Endothelial cell of umbilical vein (primary cell): ENCODE results near the gene FCER2. TPM values are rescaled to one million over a fixed set of nuclear protein-coding genes. Genes with fewer than 3 reads are reported as not detected.

ENCODE experiments used
- BruUV-seq: library from RNA; stranded (reverse); fragments of 400-500 nt; replicated peaks from 2 replicates; lab custom pipeline; 2021; lab: Mats Ljungman, UMichigan
- CTCF ChIA-PET: fragments of 300-600, 350-600 bp; sonication (Branson Sonifier 250); formaldehyde crosslinking; loops from one replicate; lab custom pipeline; 2021; ENCODE audit warnings: antibody characterized with exemption, inconsistent platforms; lab: Charles Lee
- POLR2A ChIA-PET: fragments of 300-600, 350-600 bp; sonication (Branson Sonifier 250); formaldehyde crosslinking; loops from one replicate; lab custom pipeline; 2021; ENCODE audit warnings: antibody characterized with exemption, inconsistent platforms; lab: Charles Lee
- DNase-seq: peaks from one replicate; pipeline ENCODE4 v3.0.0-alpha.2; 2011; ENCODE audit warnings: low read depth, low spot score
- FAIRE-seq: peaks from 2 replicates; lab custom pipeline; 2011; peaks lifted over from hg19 to GRCh38; lab: Jason Lieb, UNC
- H2AFZ ChIP-seq: 2 replicates; pipeline ENCODE4 v1.6.0; 2012; ENCODE audit warnings: low read depth, low read length, control low read depth, inconsistent platforms
- H3K27ac ChIP-seq: 2 replicates; pipeline ENCODE4 v1.5.1; 2011; ENCODE audit warnings: low read depth, mild to moderate bottlenecking, control low read depth, low read length, moderate library complexity; ENCODE audit not compliant: insufficient read depth
- H3K27me3 ChIP-seq, 2 experiments: 2 replicates each; pipeline versions ENCODE4 v1.6.0 to v1.6.1; 2011; ENCODE audit warnings: low read length in 2 of 2, mixed read lengths in 1 of 2; ENCODE audit not compliant: control insufficient read depth in 2 of 2, insufficient read depth in 2 of 2
- H3K36me3 ChIP-seq, 2 experiments: 2 replicates in 1 of 2; 3 replicates in 1 of 2; pipeline ENCODE4 v1.5.1; 2011; ENCODE audit warnings: low read length in 2 of 2, mild to moderate bottlenecking in 1 of 2, moderate library complexity in 1 of 2; ENCODE audit not compliant: control insufficient read depth in 2 of 2, insufficient read depth in 2 of 2; ENCODE audit errors: extremely low read depth in 1 of 2
- H3K4me1 ChIP-seq: 3 replicates; pipeline ENCODE4 v1.5.1; 2011; ENCODE audit warnings: mild to moderate bottlenecking, low read length; ENCODE audit not compliant: control insufficient read depth, insufficient read depth; ENCODE audit errors: extremely low read depth
- H3K4me2 ChIP-seq: 2 replicates; pipeline ENCODE4 v1.6.1; 2011; ENCODE audit warnings: low read length, control low read depth, mixed read lengths; ENCODE audit not compliant: insufficient read depth
- H3K4me3 ChIP-seq, 3 experiments: fragments of 200-600 bp in 1 of 3; sonication (generic), shearing (Covaris generic) in 1 of 3; replicated peaks in 1 of 3; 2 replicates each; pipeline ENCODE4 v1.5.1; 2011 to 2016; ENCODE audit warnings: control low read depth in 3 of 3, low read length in 3 of 3, mild to moderate bottlenecking in 2 of 3, inconsistent platforms in 1 of 3, low read depth in 1 of 3, moderate library complexity in 1 of 3; ENCODE audit not compliant: insufficient read depth in 1 of 3
- H3K79me2 ChIP-seq: 2 replicates; pipeline ENCODE4 v1.6.0; 2012; ENCODE audit warnings: low read length, inconsistent platforms; ENCODE audit not compliant: control insufficient read depth, insufficient read depth
- H3K9ac ChIP-seq: replicated peaks from 2 replicates; pipeline ENCODE3; 2011; ENCODE audit warnings: low read length, control low read depth; ENCODE audit not compliant: insufficient read depth; ENCODE audit errors: extremely low read depth
- H3K9me1 ChIP-seq: replicated peaks from 3 replicates; pipeline ENCODE4 v1.6.0; 2011; ENCODE audit warnings: mild to moderate bottlenecking, low read length; ENCODE audit not compliant: control insufficient read depth, insufficient read depth; ENCODE audit errors: extremely low read depth
- H3K9me3 ChIP-seq: replicated peaks from 2 replicates; pipeline ENCODE4 v1.5.1; 2012; ENCODE audit warnings: low read length, inconsistent platforms; ENCODE audit not compliant: control insufficient read depth, insufficient read depth
- H4K20me1 ChIP-seq: replicated peaks from 2 replicates; pipeline ENCODE3; 2011; ENCODE audit warnings: mild to moderate bottlenecking, low read length; ENCODE audit not compliant: control insufficient read depth, insufficient read depth; ENCODE audit errors: extremely low read depth
- CTCF ChIP-seq, 2 donors: IDR thresholded peaks; 1 replicate in 1 of 2; 2 replicates in 1 of 2; pipeline ENCODE4 v1.5.1; 2011; ENCODE audit warnings: low read length in 2 of 2, mild to moderate bottlenecking in 2 of 2, moderate library complexity in 2 of 2, control low read depth in 1 of 2, inconsistent platforms in 1 of 2, low read depth in 1 of 2; ENCODE audit not compliant: insufficient read depth in 1 of 2; ENCODE audit errors: extremely low read depth in 1 of 2
- EZH2 ChIP-seq: IDR thresholded peaks from 2 replicates; pipeline ENCODE4 v1.6.1; 2012; ENCODE audit warnings: borderline replicate concordance, low read depth, mild to moderate bottlenecking, moderate library complexity, low read length, inconsistent platforms; ENCODE audit not compliant: severe bottlenecking
- FOS ChIP-seq: IDR thresholded peaks from 2 replicates; pipeline ENCODE4 v1.6.1; 2011; ENCODE audit warnings: mild to moderate bottlenecking, low read length, moderate library complexity, borderline replicate concordance; ENCODE audit not compliant: insufficient read depth
- GATA2 ChIP-seq: IDR thresholded peaks from 2 replicates; pipeline ENCODE4 v1.7.0; 2011; ENCODE audit warnings: low read depth, mild to moderate bottlenecking, moderate library complexity, mixed read lengths, low read length; ENCODE audit not compliant: insufficient read length, insufficient read depth
- JUN ChIP-seq: IDR thresholded peaks from 2 replicates; pipeline ENCODE4 v1.6.1; 2011; ENCODE audit warnings: borderline replicate concordance, low read depth; ENCODE audit not compliant: insufficient read length, insufficient read depth
- MYC ChIP-seq: IDR thresholded peaks from one replicate; pipeline ENCODE4 v1.6.1; 2011; ENCODE audit warnings: mild to moderate bottlenecking, low read depth, low read length
- POLR2A ChIP-seq: IDR thresholded peaks from 2 replicates; pipeline ENCODE4 v1.6.1; 2012; ENCODE audit warnings: low read depth, mild to moderate bottlenecking, control low read depth, low read length
- POLR2AphosphoS5 ChIP-seq: IDR thresholded peaks from 2 replicates; pipeline ENCODE4 v1.6.1; 2012; ENCODE audit warnings: low read depth, mild to moderate bottlenecking, control low read depth, low read length, moderate library complexity; ENCODE audit not compliant: insufficient read depth
- dilution Hi-C: fragments of 300-500 bp; cut with MboI; formaldehyde crosslinking; loops from one replicate; pipeline ENCODE4 v1.15.0; 2019; ENCODE audit warnings: low sequenced_read_pairs; ENCODE audit not compliant: extremely low pct_ligation_motif_present
- intact Hi-C: fragments of 100-400 bp; cut with micrococcal nuclease; formaldehyde crosslinking; loops from one replicate; pipeline ENCODE4 v1.10.0; 2022
- polyA plus RNA-seq, 4 experiments: library from polyadenylated mRNA; depleted of rRNA in 3 of 4; stranded (reverse) in 3 of 4; unstranded in 1 of 4; fragments of >200 nt; gene quantifications; 2 replicates each; pipeline versions ENCODE4 v1.2.1 to v1.2.3, GENCODE V29; 2011 to 2012; ENCODE audit warnings: missing spikeins in 1 of 4
- total RNA-seq: library from RNA; stranded (reverse); gene quantifications from 2 replicates; pipeline ENCODE4 v1.2.3, GENCODE V29; 2021
- TF ChIP-seq, protein P1 (sequence below): IDR thresholded peaks from 2 replicates; pipeline ENCODE4 v1.6.1; 2011; ENCODE audit not compliant: insufficient read depth, insufficient read length

FCER2 gene
- total and polyA plus RNA-seq, 2 donors (not counting 3 experiments of a cell fraction or from before 2014, with no cell fraction given): not detected

GRCh38 chr19:7668842-7669241 is 33.1 kb downstream of the FCER2 start, which contains the start of gene RETN:
Gene RETN, plus strand, starts transcription at chr19:7669049. Its CDS starts 278 bp downstream, at chr19:7669327.
- intact Hi-C loops: no loop called here
- no peak within 1 kb of the TSS for H2AFZ ChIP-seq
- no peaks in the 10 kb centered on the region for H4K20me1 ChIP-seq
- no peaks in the 10 kb centered on the region for H3K9me1 ChIP-seq
- dilution Hi-C loops: no loop called here
- H3K36me3 ChIP-seq: no peaks in the 10 kb centered on the region
- H3K4me3 ChIP-seq: no peak within 1 kb of the TSS
- no peak within 1 kb of the TSS for H3K4me2 ChIP-seq
- no peak within 1 kb of the TSS for H3K27ac ChIP-seq
- FAIRE-seq: no peak
- POLR2A ChIA-PET: no interaction called here
- no peaks in the 10 kb centered on the region for H3K79me2 ChIP-seq
- peaks cover 9 to 13% of the 10 kb centered on the region in 2 experiments for H3K27me3 ChIP-seq
- no peaks in the 10 kb centered on the region for H3K9me3 ChIP-seq
- no peaks in the 10 kb centered on the region for H3K4me1 ChIP-seq
- BruUV-seq: no TSS peak
- TF ChIP-seq CTCF (IDR thresholded peaks at IDR 0.05; ENCODE audit: extremely low read depth in 1 of 2, insufficient read depth in 1 of 2, low read depth in 1 of 2, low read length in 2 of 2) (no peak), MYC (no peak), FOS (no peak), EZH2 (no peak), POLR2AphosphoS5 (no peak), JUN (no peak), POLR2A (no peak), GATA2 (no peak)
- TF ChIP-seq, protein P1, sequence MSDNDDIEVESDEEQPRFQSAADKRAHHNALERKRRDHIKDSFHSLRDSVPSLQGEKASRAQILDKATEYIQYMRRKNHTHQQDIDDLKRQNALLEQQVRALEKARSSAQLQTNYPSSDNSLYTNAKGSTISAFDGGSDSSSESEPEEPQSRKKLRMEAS: no peak
- CTCF ChIA-PET: interaction anchor here (0.9 to 4.8 kb wide), 2 partner anchors 12 to 13 kb away, joined by 4 to 27 read pairs; partner anchors contain the start of gene TRAPPC5
- DNase-seq: no peak
- H3K9ac ChIP-seq: no peak within 1 kb of the TSS
